OCI-LY1 (cell line): ENCODE results near the gene TIMP4.

ENCODE experiments used
- EZH2 ChIP-seq: fragments of 200-600 bp; sonication (generic), shearing (Covaris generic); IDR thresholded peaks from 2 replicates; pipeline ENCODE4 v1.8.0; 2017; ENCODE audit warnings: borderline replicate concordance, mixed run types, mild to moderate bottlenecking, antibody characterized with exemption, low read length, moderate library complexity, mixed read lengths
- TF ChIP-seq, protein P1 (sequence below): fragments of 200-600 bp; sonication (generic), shearing (Covaris generic); IDR thresholded peaks from 2 replicates; pipeline ENCODE4 v1.5.1; 2017; ENCODE audit warnings: mild to moderate bottlenecking, antibody characterized with exemption, low read length, moderate library complexity, mixed read lengths

GRCh38 chr3:12131351-12132090 lies 27.2 kb downstream of the TIMP4 start:
- TF ChIP-seq, protein P1, sequence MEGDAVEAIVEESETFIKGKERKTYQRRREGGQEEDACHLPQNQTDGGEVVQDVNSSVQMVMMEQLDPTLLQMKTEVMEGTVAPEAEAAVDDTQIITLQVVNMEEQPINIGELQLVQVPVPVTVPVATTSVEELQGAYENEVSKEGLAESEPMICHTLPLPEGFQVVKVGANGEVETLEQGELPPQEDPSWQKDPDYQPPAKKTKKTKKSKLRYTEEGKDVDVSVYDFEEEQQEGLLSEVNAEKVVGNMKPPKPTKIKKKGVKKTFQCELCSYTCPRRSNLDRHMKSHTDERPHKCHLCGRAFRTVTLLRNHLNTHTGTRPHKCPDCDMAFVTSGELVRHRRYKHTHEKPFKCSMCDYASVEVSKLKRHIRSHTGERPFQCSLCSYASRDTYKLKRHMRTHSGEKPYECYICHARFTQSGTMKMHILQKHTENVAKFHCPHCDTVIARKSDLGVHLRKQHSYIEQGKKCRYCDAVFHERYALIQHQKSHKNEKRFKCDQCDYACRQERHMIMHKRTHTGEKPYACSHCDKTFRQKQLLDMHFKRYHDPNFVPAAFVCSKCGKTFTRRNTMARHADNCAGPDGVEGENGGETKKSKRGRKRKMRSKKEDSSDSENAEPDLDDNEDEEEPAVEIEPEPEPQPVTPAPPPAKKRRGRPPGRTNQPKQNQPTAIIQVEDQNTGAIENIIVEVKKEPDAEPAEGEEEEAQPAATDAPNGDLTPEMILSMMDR: no peak
- no peak for TF ChIP-seq EZH2
